GM10266 (cell line): ENCODE results near the gene MIEF1.

ENCODE experiments used
- DNase-seq: peaks from one replicate; pipeline ENCODE4 v3.0.0; 2012; ENCODE audit errors: extremely low spot score
- TF ChIP-seq, protein P1 (sequence below): IDR thresholded peaks from 2 replicates; pipeline ENCODE4 v1.5.1; 2012; ENCODE audit warnings: mild to moderate bottlenecking, low read depth; ENCODE audit not compliant: control insufficient read depth, insufficient read depth; ENCODE audit errors: missing control alignments

The MIEF1 gene

DNA sequence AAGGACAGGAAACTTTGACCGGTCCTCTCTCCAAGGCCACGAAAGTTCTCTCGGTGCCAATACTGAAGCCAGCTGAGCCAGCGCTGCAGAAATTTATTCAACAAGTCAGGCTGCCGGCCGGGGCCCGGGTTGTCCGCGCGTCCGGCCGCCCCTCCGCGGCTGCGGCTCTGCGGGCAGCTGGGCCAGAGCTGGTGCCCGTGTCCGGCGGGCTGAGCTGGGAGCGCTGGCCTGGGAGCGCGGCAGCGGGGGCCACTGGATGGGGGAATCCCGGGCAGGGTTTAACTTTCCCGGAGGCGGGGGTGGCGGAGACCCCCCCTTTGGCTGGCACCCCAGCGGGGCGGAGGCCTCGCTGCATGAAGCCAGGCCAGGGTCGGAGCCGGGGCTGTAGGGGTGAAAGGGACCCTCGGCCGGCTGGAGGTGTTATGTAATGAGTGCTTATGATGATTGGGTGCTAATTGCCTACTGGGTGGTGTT is 56.2 kb downstream of the MIEF1 start:
- TF ChIP-seq, protein P1, sequence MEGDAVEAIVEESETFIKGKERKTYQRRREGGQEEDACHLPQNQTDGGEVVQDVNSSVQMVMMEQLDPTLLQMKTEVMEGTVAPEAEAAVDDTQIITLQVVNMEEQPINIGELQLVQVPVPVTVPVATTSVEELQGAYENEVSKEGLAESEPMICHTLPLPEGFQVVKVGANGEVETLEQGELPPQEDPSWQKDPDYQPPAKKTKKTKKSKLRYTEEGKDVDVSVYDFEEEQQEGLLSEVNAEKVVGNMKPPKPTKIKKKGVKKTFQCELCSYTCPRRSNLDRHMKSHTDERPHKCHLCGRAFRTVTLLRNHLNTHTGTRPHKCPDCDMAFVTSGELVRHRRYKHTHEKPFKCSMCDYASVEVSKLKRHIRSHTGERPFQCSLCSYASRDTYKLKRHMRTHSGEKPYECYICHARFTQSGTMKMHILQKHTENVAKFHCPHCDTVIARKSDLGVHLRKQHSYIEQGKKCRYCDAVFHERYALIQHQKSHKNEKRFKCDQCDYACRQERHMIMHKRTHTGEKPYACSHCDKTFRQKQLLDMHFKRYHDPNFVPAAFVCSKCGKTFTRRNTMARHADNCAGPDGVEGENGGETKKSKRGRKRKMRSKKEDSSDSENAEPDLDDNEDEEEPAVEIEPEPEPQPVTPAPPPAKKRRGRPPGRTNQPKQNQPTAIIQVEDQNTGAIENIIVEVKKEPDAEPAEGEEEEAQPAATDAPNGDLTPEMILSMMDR, result no peak
- DNase-seq, result no peak

DNA sequence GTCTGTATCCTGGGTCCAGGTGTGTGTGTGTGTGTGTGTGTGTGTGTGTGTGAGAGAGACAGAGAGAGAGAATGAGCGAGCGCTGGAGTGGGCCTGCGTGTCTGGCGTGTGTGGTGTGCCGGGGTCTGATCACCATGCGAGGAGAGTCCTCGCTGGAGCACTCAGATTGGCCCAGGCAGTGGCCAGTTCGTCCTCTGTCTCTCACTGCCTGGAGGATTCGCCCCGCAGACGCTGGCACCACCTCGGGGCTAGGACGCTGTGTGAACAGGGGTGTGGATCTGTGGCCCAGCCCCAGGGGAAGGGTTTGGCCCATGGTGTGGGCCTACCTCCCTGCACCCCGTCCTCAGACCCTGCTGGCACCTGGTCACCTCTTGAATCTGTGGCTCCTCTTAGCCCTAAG is 56.9 kb downstream of the MIEF1 start:
- TF ChIP-seq, protein P1, result no peak
- DNase-seq, result no peak

DNA sequence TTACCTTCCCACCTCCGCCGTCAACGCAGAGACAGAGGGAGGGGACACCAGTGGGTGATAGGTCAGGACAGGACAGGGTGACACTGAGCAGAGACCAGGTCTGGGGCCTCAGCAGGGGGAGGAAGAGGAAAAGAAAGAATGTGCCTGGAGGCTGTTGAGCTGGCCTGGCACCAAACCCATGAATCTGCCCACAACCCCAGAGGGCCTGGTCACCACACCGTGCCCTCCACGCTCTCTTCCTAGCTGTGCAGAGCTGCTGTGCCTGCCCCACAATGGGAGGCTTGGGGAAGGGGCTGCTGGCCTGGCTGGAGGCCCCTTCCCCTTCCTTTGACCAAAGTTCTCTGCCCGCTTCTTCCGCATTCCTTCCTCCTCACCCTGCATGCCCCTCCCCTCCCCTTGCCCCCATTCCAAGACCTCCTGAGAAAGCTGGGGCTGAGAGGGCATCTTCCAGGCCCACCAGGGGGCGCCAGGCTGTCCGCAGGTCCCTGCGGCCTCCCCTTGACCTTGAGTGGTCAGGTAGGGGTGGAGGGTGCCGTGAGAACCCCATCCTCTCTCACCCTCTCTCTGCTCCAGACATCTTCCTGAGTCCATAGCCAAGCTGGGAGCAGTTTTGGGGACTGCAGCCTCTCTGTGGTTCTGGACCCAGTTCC is 57.5 kb downstream of the MIEF1 start:
- DNase-seq, result peak; percentile 63
- TF ChIP-seq, protein P1, result peak; percentile 47

DNA sequence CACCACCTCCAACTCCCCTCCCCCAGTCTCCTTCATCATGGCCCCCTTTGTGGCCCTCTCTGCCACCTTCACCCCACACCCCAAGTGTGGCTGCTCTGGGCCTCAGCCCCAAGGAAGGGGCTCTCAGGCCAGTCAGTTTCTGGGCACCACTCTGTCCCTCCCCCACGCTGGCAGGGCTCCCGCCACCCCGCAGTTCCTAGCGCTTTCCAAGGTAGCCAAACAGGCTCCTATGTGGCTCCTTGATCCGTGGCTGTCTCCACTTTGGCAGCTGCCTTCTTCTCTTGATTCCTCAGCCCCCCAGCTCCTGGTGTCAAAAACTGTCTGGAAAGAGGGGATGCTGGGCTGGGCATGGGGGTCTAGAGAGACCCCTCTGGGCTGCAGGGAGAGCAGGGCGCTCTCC is 58.0 kb downstream of the MIEF1 start:
- TF ChIP-seq, protein P1, result no peak
- DNase-seq, result no peak

DNA sequence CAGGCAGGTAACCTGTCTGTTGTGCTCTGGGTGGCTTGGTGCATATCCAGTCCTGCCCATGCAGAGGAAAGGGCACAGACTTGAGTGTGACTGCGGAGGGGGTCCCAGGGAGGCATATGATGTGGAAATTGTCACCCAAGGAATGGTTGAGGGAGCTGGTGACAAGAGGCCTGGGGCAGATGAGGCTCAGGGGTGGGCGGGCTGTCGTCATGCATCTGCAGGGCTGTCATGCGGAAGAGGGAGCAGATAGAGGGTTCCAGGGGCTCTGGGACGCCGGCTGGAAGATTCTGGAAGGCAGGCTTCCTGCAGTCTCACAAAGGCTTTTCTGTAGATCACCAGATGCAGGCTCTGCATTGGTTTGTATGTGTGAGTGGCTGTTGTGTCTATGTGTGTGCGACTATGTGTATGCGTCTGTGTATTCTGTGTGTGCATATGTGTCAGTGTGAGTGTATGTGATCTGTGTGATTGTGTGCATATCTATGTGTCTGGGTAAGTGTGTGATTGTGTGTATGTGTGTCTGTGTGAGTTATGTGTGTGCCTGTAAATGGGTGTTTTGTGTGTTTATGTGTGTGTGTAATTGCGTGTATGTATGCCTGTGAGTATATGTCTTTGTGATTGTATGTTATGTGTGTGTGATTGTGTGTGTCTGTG is 60.9 kb downstream of the MIEF1 start:
- no peak for DNase-seq
- TF ChIP-seq, protein P1, result no peak

DNA sequence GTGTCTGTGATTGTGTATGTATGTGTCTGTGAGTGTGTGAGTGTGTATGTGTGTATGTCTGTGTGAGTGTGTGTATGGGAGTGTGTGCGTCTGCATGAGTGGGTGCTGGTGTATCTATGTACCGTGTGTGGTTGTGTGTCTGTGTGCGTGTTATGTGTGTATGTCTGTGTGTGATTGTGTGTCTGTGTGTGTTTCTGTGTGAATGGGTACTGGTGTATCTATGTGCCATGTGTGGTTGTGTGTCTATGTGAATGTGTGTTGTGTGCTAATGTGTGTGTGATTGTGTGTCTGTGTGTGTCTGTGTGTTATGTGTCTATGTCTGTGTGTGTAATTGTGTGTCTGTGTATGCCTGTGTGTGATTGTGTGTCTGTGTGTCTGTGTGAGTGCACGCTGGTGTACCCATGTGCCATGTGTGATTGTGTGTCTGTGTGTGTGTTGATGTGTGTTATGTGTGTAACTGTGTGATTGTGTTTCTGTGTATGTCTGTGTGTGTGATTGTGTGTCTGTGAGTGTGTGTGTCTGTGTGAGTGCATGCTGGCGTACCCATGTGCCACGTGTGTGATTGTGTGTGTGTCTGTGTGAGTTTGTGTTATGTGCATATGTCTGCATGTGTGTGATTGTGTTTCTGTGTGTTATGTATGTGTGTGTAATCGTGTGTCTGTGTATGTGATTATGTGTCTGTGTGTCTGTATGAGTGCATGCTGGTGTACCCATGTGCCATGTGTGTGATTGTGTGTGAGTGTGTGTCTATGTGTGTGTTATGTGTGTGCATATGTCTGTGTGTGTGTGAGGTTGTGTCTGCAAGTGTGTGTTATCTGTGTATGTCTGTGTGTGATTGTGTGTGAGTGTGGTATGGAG is 61.7 kb downstream of the MIEF1 start:
- no peak for DNase-seq
- TF ChIP-seq, protein P1, result no peak

DNA sequence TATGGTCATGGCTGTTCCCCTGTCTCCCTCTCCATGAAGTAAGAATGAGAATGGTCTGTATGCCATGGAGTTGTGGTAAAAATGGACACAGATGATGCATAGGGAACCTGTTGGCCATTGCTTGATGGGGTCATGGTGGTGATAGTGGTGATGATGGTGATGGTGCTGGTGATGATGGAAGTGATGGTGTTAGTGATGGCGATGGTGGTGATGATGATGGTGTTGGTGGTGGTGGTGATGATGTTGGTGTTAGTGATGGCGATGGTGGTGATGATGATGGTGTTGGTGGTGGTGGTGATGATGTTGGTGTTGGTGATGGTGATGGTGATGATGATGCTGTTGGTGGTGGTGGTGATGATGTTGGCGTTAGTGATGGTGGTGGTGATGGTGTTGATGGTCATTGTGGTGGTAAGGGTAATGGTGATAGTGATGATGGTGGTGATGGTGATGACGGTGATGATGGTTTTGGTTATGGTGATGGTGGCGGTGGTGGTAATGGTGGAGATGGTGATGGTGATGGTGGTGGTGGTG is 63.4 kb downstream of the MIEF1 start:
- no peak for DNase-seq
- TF ChIP-seq, protein P1, result no peak
